Measurements from ENCODE around the gene STARD10. TPM values are rescaled to one million over a fixed set of nuclear protein-coding genes. Genes with fewer than 3 reads are reported as not detected.

The STARD10 gene
- total and polyA plus RNA-seq, 9 of the 15 experiments (the other 6 are each of a cell fraction or from before 2014, with no cell fraction given): 0.15 to 52.9 (median 32.3) TPM

DNA sequence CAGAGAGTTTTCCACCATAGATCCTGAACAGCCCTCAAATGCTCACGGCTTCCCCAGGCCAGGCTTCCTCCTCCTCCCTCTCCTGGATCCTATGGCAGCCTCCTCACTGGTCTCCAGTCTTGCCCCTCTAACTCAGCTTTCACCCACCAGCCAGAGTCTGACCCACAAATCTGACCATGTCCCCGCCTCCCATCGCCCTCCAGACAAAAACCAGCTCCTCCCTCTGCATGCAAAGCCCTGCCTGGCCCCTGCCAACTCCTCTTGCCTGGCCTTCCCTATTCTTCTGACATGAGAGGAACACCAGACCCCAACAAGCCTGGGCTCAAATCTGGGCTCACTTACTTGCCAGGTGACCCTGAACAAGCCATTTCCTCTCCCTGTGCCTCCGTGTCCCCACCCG is 87.3 kb downstream of the STARD10 start:
- WGBS (ENCODE audit: insufficient coverage, low coverage, missing lambda C conversion rate): 83% methylated on average over 2 of the region's 5 CpGs
- H2AFZ ChIP-seq (ENCODE audit: low read depth, low read length): no peak overlapping the region
- no peaks in the 10 kb centered on the region for H3K9me3 ChIP-seq (replicated peaks; ENCODE audit: control insufficient read depth, insufficient read depth, low read depth, low read length)
- peaks cover 0 to 33% of the 10 kb centered on the region in 2 experiments; a peak in 1 of 5 replicates for H3K4me1 ChIP-seq (replicated peaks in 1 of 2; ENCODE audit: control insufficient read depth in 2 of 2, insufficient read depth in 2 of 2, low read length in 2 of 2)
- H4K20me1 ChIP-seq (replicated peaks; ENCODE audit: control insufficient read depth, insufficient read depth, low read length): no peaks in the 10 kb centered on the region
- no peak overlapping the region for H3K4me3 ChIP-seq
- no peak for DNase-seq (ENCODE audit: extremely low read depth in 1 of 4, low spot score in 3 of 4)
- no peak for ATAC-seq
- H3K79me2 ChIP-seq (ENCODE audit: control insufficient read depth, insufficient read depth, low read length): no peaks in the 10 kb centered on the region
- intact Hi-C loops (cut with micrococcal nuclease): no loop called here
- ChIA-PET POLR2A (interaction anchor here (0.6 to 1.1 kb wide), 2 partner anchors 9 to 42 kb away, joined by 3 to 4 read pairs; no protein-coding TSS in a partner anchor), CTCF (ENCODE audit: low intra/inter-chr PET ratio) (no interaction called here)
- FAIRE-seq: no peak
- TF ChIP-seq JUN (IDR thresholded peaks at IDR 0.05; ENCODE audit: borderline replicate concordance, low read depth, low read length): no peak
- TF ChIP-seq JUN (CRISPR knock-in tag; IDR thresholded peaks at IDR 0.05; ENCODE audit: borderline replicate concordance): no peak
- in situ Hi-C loops (cut with MboI): no loop called here
- H3K9me1 ChIP-seq (ENCODE audit: control insufficient read depth, insufficient read depth, low read length): no peaks in the 10 kb centered on the region
- H3K36me3 ChIP-seq (ENCODE audit: control insufficient read depth, insufficient read depth, low read length): peaks cover 91% of the 10 kb centered on the region; the same call in 2 of the 3 replicates
- peak overlapping the region in 1 of 2 experiments; percentile 75; a peak in 1 of 4 replicates for H3K9ac ChIP-seq (ENCODE audit: insufficient read depth in 1 of 2, low read depth in 2 of 2, low read length in 2 of 2)
- no peak overlapping the region for H3K4me2 ChIP-seq (ENCODE audit: insufficient read depth, low read length)
- no TSS peak for BruUV-seq (replicated peaks)
- H3K27me3 ChIP-seq (ENCODE audit: control insufficient read depth in 2 of 2, insufficient read depth in 2 of 2, low read length in 2 of 2): no peaks in the 10 kb centered on the region
- H3K27ac ChIP-seq (ENCODE audit: extremely low read depth, low read depth, low read length): no peak overlapping the region

- H3K9me1 ChIP-seq (ENCODE audit: control insufficient read depth, insufficient read depth, low read length): no peaks in the 10 kb centered on the region
- H3K9me3 ChIP-seq (replicated peaks; ENCODE audit: control insufficient read depth, insufficient read depth, low read depth, low read length): no peaks in the 10 kb centered on the region
- H3K4me2 ChIP-seq (ENCODE audit: insufficient read depth, low read length): no peak overlapping the region
- BruUV-seq (replicated peaks): no TSS peak
- no peaks in the 10 kb centered on the region for H3K27me3 ChIP-seq (ENCODE audit: control insufficient read depth in 2 of 2, insufficient read depth in 2 of 2, low read length in 2 of 2)
- H3K27ac ChIP-seq (ENCODE audit: extremely low read depth, low read depth, low read length): no peak overlapping the region
- FAIRE-seq (no peak), DNase-seq (ENCODE audit: extremely low read depth in 1 of 4, low spot score in 3 of 4) (no peak), ATAC-seq (no peak)
- H3K9ac ChIP-seq (ENCODE audit: insufficient read depth in 1 of 2, low read depth in 2 of 2, low read length in 2 of 2): peak overlapping the region in 1 of 2 experiments; percentile 79; a peak in 1 of 4 replicates
- in situ Hi-C loops (cut with MboI) (no loop called here), intact Hi-C loops (cut with micrococcal nuclease) (no loop called here)
- no peak overlapping the region for H2AFZ ChIP-seq (ENCODE audit: low read depth, low read length)
- H3K79me2 ChIP-seq (ENCODE audit: control insufficient read depth, insufficient read depth, low read length): no peaks in the 10 kb centered on the region
- H3K36me3 ChIP-seq (ENCODE audit: control insufficient read depth, insufficient read depth, low read length): peaks cover 89% of the 10 kb centered on the region; the same call in 2 of the 3 replicates
- WGBS (ENCODE audit: insufficient coverage, low coverage, missing lambda C conversion rate): 75% methylated on average over 11 of the region's 12 CpGs
- H3K4me1 ChIP-seq (replicated peaks in 1 of 2; ENCODE audit: control insufficient read depth in 2 of 2, insufficient read depth in 2 of 2, low read length in 2 of 2): peaks cover 0 to 35% of the 10 kb centered on the region in 2 experiments; a peak in 1 of 5 replicates
- H4K20me1 ChIP-seq (replicated peaks; ENCODE audit: control insufficient read depth, insufficient read depth, low read length): no peaks in the 10 kb centered on the region
- H3K4me3 ChIP-seq: no peak overlapping the region
- POLR2A ChIA-PET: interaction anchor here (0.6 to 1.1 kb wide), 2 partner anchors 8 to 43 kb away, joined by 3 to 4 read pairs; no protein-coding TSS in a partner anchor
- CTCF ChIA-PET (ENCODE audit: low intra/inter-chr PET ratio): no interaction called here
- TF ChIP-seq ZNF316 (IDR thresholded peaks at IDR 0.05) (peak; percentile 53), SMARCA4 (IDR thresholded peaks at IDR 0.05) (no peak), BCOR (IDR thresholded peaks at IDR 0.05) (no peak), PCBP2 (IDR thresholded peaks at IDR 0.05; ENCODE audit: low read depth, low read length, poor library complexity, severe bottlenecking) (no peak), TRIM24 (IDR thresholded peaks at IDR 0.05) (no peak), SIN3A (IDR thresholded peaks at IDR 0.05; ENCODE audit: borderline replicate concordance in 2 of 2, control insufficient read depth in 1 of 2, low read depth in 2 of 2, low read length in 2 of 2) (no peak), TAF7 (tag; IDR thresholded peaks at IDR 0.05) (no peak), SREBF1 (IDR thresholded peaks at IDR 0.05; ENCODE audit: borderline replicate concordance, low read depth, low read length) (no peak), MBD1 (CRISPR knock-in tag; IDR thresholded peaks at IDR 0.05) (no peak)
Measured at GRCh38 chr11:72705442-72706365, 88.1 kb downstream of the STARD10 start.

Measured in K562 (cell line).